T-helper 17 cell (primary cell): Measurements from ENCODE around the gene SGSM2. TPM values are rescaled to one million over a fixed set of nuclear protein-coding genes. Genes with fewer than 3 reads are reported as not detected.

ENCODE experiments used
- ATAC-seq: fragments of 150-1000 bp; cut with Tn5 transposase; 2 replicates; pipeline ENCODE4 v1.10.0; 2021; ENCODE audit warnings: mild to moderate bottlenecking, moderate library complexity
- DNase-seq, 3 donors: peaks; one replicate each; pipeline versions ENCODE4 v3.0.0 to v3.0.0-alpha.2; 2020 to 2021
- H3K9me3 ChIP-seq: one replicate; pipeline ENCODE4 v1.7.0; 2013; ENCODE audit warnings: low read length, mild to moderate bottlenecking; ENCODE audit not compliant: control insufficient read depth, poor library complexity, severe bottlenecking
- H3K27ac Mint-ChIP-seq: one replicate; pipeline ENCODE4 v1.8.0; 2022; ENCODE audit warnings: mild to moderate bottlenecking, moderate library complexity, mixed read lengths
- H3K27me3 Mint-ChIP-seq: one replicate; pipeline ENCODE4 v1.8.0; 2022; ENCODE audit warnings: mixed read lengths
- H3K36me3 Mint-ChIP-seq: one replicate; pipeline ENCODE4 v1.8.0; 2022; ENCODE audit warnings: low read depth, mixed read lengths
- H3K4me1 Mint-ChIP-seq: one replicate; pipeline ENCODE4 v1.8.0; 2022; ENCODE audit warnings: mild to moderate bottlenecking, mixed read lengths
- H3K4me3 Mint-ChIP-seq: one replicate; pipeline ENCODE4 v1.8.0; 2022; ENCODE audit warnings: mild to moderate bottlenecking, moderate library complexity, mixed read lengths
- total RNA-seq, 4 donors: library from RNA in 2 of 4; stranded (reverse) in 2 of 4; gene quantifications; one replicate each; pipeline ENCODE4 v1.2.3 and lab custom pipeline; 2022 to 2026

The SGSM2 gene
- total RNA-seq, 2 donors from 2014 or later: 119 to 128 TPM

DNA sequence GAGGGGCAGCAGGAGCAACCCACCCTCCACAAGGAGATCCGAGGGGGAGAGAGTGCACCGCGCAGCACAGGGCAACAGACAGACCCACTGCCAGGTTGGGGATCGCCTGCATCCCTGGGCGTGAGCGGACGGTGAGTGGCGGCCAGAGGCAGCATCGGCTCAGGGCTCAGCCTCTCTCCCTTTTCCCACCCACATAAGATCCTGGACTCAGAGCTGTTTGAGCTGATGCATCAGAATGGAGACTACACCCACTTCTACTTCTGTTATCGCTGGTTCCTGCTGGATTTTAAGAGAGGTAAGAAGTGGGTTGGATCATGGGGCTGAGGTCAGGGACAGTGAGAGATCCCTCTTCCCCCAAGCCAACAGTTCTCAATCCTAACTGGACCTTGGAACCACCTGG, 40.4 kb downstream of the SGSM2 start:
- ATAC-seq: no peak
- no peak overlapping the region for H3K4me3 Mint-ChIP-seq
- DNase-seq: no peak
- H3K9me3 ChIP-seq: no peaks in the 10 kb centered on the region
- H3K36me3 Mint-ChIP-seq: peaks cover 2% of the 10 kb centered on the region
- peak overlapping the region; percentile 60 for H3K27ac Mint-ChIP-seq
- no peaks in the 10 kb centered on the region for H3K27me3 Mint-ChIP-seq
- H3K4me1 Mint-ChIP-seq: peaks cover 2% of the 10 kb centered on the region

DNA sequence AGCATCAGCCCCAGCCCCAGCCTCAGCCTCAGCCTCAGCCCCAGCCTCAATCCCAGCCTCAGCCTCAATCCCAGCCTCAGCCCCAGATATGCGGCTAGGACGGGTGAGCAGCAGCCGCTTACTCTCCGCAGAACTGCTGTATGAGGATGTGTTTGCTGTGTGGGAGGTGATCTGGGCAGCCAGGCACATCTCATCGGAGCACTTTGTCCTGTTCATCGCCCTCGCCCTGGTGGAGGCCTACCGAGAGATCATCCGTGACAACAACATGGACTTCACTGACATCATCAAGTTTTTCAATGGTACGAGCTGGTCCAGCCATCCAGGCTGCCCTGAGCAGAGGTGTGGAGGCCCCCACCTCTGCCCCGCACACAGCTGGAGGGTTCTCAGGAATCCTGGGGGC, 41.6 kb downstream of the SGSM2 start:
- ATAC-seq (no peak), DNase-seq (no peak)
- H3K4me1 Mint-ChIP-seq: peaks cover 2% of the 10 kb centered on the region
- peak overlapping the region; percentile 60 for H3K27ac Mint-ChIP-seq
- no peaks in the 10 kb centered on the region for H3K27me3 Mint-ChIP-seq
- no peaks in the 10 kb centered on the region for H3K9me3 ChIP-seq
- no peak overlapping the region for H3K4me3 Mint-ChIP-seq
- H3K36me3 Mint-ChIP-seq: peaks cover 2% of the 10 kb centered on the region

DNA sequence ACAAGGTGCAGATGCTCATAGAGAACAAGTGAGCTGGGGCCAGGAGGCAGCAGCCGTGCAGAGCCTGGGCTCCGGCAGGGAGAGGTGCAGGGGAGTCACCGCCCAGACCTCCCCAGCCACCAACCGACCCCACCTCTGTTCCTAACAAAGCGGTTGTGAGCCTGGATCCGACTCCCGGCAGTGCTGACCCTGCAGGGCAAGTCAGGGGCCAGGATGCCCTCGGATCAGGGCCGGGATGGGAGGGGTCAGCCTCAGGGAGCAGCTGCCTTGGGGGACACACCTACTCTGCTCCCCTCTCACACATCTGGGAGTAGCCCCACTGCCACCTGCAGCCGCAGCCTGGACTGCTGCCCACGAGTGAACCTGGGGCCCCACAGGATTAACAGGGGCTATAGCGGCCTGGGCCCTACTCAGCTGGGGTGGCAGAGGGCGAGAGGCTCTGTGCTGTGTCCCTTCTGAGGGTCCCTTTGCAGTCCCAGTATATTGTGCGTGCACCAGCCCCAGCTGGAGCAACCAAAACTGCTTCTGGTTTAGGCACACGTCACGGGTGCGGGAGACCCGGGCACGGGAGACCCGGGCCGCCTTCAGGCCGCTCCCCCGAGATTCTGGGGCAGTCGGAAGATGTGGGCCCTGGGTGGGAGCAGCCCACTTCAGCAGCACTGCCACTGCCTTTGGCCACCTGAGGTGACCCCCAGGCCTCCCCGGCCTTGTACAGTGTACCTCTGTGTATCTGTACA, 42.4 kb downstream of the SGSM2 start:
- no peak for DNase-seq
- Mint-ChIP-seq H3K4me3 (no peak overlapping the region), H3K27ac (peak overlapping the region; percentile 32), H3K36me3 (peaks cover 2% of the 10 kb centered on the region), H3K4me1 (peaks cover 4% of the 10 kb centered on the region), H3K27me3 (no peaks in the 10 kb centered on the region)
- no peaks in the 10 kb centered on the region for H3K9me3 ChIP-seq
- no peak for ATAC-seq

DNA sequence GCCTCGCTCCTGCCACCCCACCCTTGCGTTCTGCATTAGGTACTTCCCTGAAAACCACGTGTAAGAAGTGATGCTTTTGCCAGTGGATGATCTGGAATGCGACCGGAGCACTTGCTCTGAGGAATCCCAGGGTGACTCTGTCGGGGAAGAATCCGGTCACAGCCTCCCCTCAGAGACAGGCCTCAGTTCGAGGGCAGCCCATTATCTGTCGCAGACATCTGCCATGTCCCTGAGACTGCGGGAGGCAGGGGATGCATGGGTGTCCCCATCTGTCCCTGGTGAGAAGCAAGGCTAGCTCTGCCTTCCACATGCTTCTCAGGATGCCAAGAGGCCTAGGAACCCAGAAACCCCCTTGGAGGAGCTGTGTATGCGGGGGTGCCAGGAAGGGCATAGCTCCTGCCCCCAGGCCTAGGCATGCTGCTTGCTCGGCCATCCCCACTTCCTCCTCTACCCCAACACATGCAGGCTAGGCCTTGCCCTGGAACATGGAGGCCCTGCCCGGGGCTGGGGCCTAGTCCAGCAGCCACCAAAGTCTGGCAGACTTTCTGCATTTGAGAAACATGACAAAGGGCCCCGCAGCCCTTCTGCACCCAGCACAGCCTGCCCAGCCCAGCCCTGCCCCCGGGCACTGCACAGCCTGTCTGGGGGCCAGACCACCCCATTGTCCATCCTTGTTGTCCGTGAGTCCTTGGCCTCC, 43.1 kb downstream of the SGSM2 start:
- peaks cover 4% of the 10 kb centered on the region for H3K4me1 Mint-ChIP-seq
- H3K4me3 Mint-ChIP-seq: peak overlapping the region; percentile 41
- peak overlapping the region; percentile 32 for H3K27ac Mint-ChIP-seq
- ATAC-seq: no peak
- H3K27me3 Mint-ChIP-seq: no peaks in the 10 kb centered on the region
- no peaks in the 10 kb centered on the region for H3K9me3 ChIP-seq
- H3K36me3 Mint-ChIP-seq: peaks cover 2% of the 10 kb centered on the region
- DNase-seq: no peak

DNA sequence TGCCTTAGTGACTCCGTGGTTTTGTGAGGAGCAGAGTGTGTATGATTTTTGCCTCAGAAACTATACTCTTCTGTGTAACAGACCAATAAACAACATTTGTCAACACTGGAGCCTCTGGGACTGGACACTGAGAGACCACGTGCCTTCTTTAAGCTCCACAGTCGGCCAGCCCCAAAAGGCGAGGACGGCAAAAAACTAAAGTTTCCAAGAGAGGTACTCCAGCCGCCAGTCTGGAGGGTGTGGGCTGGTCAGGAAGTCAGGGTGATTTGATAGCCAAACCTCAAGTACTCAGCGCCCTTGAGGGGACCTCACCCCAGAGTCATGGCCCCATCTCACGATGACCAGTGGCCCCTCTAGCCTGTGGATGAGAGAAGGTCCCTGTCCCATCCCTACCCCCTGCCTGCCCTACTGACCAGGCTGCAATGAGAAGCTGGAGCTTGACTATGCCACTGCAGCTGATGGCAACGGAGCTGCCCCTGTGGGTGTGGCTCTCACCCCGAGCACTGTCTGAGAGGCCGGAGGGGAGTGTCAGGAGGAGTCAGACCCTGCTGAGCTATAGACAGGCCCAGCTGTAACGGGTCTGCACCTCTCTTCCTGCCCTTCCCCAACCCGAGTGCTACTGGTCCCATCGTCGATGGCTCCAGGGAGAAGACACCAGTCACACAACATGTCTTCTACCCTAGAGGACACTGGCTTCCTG, 43.8 kb downstream of the SGSM2 start:
- Mint-ChIP-seq H3K27me3 (no peaks in the 10 kb centered on the region), H3K36me3 (peaks cover 2% of the 10 kb centered on the region), H3K4me3 (peak overlapping the region; percentile 41), H3K4me1 (peaks cover 4% of the 10 kb centered on the region), H3K27ac (peak overlapping the region; percentile 54)
- DNase-seq: no peak
- H3K9me3 ChIP-seq: no peaks in the 10 kb centered on the region
- ATAC-seq: no peak

DNA sequence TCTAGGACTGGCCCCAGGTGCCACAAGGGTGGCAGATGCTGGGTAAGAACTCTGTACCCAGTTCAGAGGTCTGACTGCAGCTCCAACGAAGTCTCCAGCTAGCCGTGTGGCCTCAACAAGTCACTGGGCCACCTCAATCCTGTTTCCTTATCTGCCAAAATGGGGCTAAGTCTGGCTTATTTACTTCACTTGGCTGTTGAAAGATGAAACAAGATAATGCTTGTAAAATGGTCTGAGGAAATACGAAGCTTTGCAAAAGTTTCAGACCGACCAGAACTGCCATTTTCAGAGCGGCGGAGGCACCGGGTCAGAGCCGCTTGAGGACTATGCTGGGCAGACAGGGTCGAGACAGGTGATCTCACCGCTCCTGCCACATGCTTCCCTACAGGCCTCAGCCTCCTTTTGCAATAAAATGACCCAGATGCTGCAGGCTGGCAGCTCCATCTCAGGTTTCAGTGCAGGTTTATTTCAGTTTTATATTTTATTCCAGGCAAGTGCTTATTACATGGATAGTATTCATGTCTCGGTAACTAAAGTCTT, 46.4 kb downstream of the SGSM2 start:
- Mint-ChIP-seq H3K27ac (peak overlapping the region; percentile 84), H3K4me1 (peaks cover 9% of the 10 kb centered on the region), H3K4me3 (peak overlapping the region; percentile 68), H3K36me3 (peaks cover 6% of the 10 kb centered on the region), H3K27me3 (no peaks in the 10 kb centered on the region)
- no peaks in the 10 kb centered on the region for H3K9me3 ChIP-seq
- DNase-seq (no peak), ATAC-seq (no peak)

DNA sequence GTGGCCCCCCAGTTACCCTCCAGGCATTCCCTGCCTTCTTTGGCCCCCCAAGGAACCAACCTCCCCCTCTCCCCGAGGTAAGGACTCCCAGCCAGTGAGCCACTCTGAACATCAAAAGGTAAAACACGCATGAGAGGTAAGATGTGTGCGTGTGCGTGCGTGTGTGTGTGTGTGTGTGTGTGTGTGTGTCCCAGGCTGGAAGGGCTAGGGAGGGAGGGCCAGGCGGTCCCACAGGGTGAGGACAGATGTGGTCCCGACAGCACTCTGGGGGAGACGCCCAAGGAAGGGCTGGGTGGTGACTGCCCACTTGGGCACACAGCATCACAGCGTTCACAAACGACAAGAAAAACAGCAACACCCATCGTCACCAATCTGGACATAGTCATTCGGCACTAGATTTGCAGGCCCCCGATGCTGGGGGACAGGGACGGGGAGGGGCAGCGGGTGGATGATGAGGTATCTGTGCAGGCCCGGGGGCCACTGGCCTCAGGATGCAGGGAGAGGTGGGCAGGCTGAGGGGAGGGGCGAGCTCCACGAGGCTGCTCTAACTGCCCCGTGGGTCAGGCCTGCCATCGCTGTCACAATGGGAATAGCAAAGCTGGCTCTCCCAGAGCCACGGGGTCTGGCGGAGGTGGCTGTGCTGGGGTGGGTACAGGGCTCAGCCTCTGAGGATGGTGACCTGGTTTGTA, 47.3 kb downstream of the SGSM2 start:
- Mint-ChIP-seq H3K4me1 (peaks cover 15% of the 10 kb centered on the region), H3K4me3 (no peak overlapping the region), H3K27me3 (no peaks in the 10 kb centered on the region), H3K27ac (no peak overlapping the region), H3K36me3 (peaks cover 8% of the 10 kb centered on the region)
- no peaks in the 10 kb centered on the region for H3K9me3 ChIP-seq
- DNase-seq (no peak), ATAC-seq (no peak)

DNA sequence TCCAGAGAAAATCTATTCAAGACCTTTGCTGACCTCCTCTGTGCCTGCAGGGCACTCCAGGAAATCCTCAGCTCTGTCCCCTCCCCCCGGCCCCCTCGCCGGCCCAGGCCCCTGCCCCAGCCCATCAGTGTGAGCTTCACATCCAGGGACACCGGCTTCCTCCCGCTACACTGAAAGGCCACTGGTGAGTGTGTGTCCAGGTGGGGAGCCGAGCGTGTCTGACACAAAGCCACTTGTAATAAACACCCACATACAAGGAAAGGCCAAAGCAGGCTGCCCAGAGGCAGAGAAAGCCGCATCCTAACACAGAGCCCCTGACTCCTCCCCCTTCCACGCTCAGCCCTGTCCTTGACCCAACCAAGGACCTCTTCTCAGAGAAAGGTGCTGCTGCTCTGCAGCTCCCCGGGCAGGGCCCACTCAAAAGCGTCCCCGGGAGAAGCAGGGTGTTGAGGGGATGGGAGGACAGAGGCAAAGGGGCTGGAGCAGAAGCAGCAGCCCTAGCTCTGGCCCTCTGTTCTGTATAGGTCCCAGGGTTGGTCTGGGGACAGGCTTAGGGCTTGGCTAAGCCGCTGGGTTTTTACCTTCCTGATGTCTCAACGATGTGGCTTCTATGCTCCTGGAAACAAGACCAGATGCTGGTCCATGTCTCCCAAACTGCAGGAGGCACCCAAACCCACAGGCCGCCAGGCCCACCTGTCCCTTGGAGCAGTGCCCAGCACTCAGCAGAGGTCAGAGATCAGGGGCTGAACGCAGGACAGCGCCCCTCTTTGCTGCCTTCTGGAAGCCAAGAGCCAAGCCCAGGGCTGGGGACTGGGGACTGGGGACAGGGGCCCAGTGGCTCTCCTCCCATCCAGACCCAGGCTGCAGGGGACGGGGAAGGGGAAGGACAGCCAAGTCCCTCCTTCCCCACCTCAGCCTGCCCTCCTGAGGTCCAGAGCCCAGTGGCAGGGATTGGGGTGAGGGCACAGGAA, 48.2 kb downstream of the SGSM2 start:
- Mint-ChIP-seq H3K4me1 (peaks cover 19% of the 10 kb centered on the region), H3K27me3 (no peaks in the 10 kb centered on the region), H3K27ac (no peak overlapping the region), H3K36me3 (peaks cover 8% of the 10 kb centered on the region), H3K4me3 (peak overlapping the region; percentile 25)
- DNase-seq (no peak), ATAC-seq (no peak)
- no peaks in the 10 kb centered on the region for H3K9me3 ChIP-seq

DNA sequence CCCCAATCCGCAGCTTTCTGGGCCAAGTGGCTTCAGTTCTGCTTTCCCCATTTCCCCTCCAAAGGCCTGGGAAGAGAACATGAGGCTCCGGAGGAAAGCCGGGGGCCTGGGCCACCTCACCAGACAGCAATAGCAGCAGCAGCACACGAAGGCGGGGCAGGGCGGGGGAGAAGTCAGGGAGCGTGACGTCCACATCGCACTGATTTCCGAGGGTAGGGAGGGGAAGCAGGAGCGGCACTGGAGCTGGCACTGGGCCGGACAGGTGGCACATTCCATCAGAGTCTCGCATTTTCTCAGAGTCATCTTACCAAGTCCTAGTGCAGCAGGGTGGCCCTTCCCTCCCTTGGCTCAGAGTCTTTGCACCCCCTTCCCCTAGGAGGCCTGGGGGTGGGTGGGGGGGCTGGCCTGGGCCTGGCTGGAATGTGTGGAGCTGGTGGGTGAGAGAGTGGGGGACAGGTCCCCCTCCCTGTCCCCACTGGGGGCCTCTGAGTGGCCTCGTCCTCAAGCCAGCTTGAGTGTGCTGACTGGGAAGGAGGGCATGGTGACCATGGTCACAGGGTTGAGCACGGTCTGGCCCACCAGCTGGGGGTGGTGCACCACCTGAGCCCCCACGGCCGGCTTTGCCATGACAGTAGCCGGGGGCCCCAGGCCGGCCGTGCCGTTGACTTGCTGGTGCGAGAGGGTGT, 49.2 kb downstream of the SGSM2 start:
- peak overlapping the region; percentile 52 for H3K4me3 Mint-ChIP-seq
- H3K27me3 Mint-ChIP-seq: no peaks in the 10 kb centered on the region
- DNase-seq (no peak), ATAC-seq (no peak)
- peaks cover 8% of the 10 kb centered on the region for H3K36me3 Mint-ChIP-seq
- H3K9me3 ChIP-seq: no peaks in the 10 kb centered on the region
- H3K27ac Mint-ChIP-seq: peak overlapping the region; percentile 11
- peaks cover 20% of the 10 kb centered on the region for H3K4me1 Mint-ChIP-seq

DNA sequence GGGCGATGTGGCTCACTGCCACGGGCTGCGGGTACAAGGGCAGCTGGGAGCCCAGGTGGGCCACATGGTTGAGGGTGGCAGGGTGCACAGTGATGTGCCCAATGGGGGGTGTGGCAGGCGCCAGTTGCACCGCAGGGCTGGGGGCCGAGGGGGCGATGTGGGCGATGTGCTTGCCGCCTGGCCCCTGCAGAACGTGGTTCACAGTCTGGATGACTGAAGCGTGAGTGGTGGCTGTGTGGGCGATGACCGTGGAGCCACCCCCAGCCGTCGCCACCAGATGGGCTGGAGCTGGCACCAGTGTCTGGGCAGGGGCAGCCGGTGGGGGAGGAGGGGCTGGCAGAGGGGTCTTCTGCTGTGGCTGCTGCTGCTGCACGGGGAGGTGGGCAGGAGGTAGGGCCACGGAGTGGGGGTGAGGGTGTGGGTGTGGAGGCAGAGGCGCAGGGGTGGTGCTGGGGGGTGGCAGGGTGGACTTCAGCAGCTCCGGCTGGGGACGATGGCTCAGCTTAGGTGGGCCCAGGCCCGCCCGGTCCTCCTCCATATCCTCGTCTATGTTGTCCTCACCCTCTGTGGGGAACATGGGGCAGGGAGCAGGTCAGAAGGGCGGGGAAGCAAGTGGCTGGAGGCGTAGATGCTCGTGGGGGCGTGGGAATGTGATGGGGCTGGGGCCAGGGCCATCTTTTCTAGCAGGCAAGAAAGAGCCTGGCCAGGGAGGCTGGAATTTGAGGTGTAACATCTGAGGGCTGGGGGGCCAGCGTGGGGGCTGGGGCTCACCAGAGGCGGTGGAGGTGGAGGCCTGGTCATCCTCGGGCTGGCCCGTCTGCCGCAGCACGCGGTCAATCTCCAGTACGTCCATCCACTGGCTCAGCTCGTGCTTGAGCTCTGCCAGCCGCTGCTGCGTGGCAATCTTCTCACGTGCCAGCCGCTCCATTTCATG, 50.1 kb downstream of the SGSM2 start:
- H3K27ac Mint-ChIP-seq: peak overlapping the region; percentile 99
- no peak for DNase-seq
- H3K9me3 ChIP-seq: no peaks in the 10 kb centered on the region
- peaks cover 28% of the 10 kb centered on the region for H3K4me1 Mint-ChIP-seq
- no peak for ATAC-seq
- H3K4me3 Mint-ChIP-seq: peak overlapping the region; percentile 66
- no peaks in the 10 kb centered on the region for H3K27me3 Mint-ChIP-seq
- peaks cover 8% of the 10 kb centered on the region for H3K36me3 Mint-ChIP-seq
